K562 (cell line): ENCODE results near the gene TTLL11.

Experiments
- NFATC3 ChIP-seq: fragments of 450-650 bp; IDR thresholded peaks from 2 replicates; pipeline ENCODE4 v1.6.1; 2017; ENCODE audit warnings: mild to moderate bottlenecking
- NFIC ChIP-seq: fragments of 450-650 bp; IDR thresholded peaks from 2 replicates; pipeline ENCODE4 v1.6.1; 2017; ENCODE audit warnings: mild to moderate bottlenecking, inconsistent platforms
- RAD21 ChIP-seq, 2 experiments: fragments of 250-450 bp in 1 of 2; fragments of 450-650 bp in 1 of 2; sonication (Bioruptor Pico) in 1 of 2; formaldehyde crosslinking in 1 of 2; IDR thresholded peaks in 1 of 2; conservative IDR thresholded peaks in 1 of 2; 2 replicates each; pipeline versions ENCODE4 v1.4.0 to v1.8.0; 2020 to 2022; ENCODE audit warnings: mild to moderate bottlenecking in 2 of 2, moderate library complexity in 1 of 2
- ZC3H4 ChIP-seq: sonication (generic); formaldehyde crosslinking; IDR thresholded peaks from 2 replicates; pipeline ENCODE4 v1.9.0; 2021; ENCODE audit warnings: missing genetic modification reagents, borderline replicate concordance
- ZNF224 ChIP-seq: sonication (generic); formaldehyde crosslinking; IDR thresholded peaks from 2 replicates; pipeline ENCODE4 v1.8.0; 2022; ENCODE audit warnings: mild to moderate bottlenecking, missing genetic modification reagents
- ZNF239 ChIP-seq: fragments of 250-450 bp; sonication (Bioruptor Pico); IDR thresholded peaks from 2 replicates; pipeline ENCODE4 v1.4.0; 2020; ENCODE audit warnings: mild to moderate bottlenecking
- ZNF274 ChIP-seq: IDR thresholded peaks from 2 replicates; pipeline ENCODE4 v1.6.1; 2011; ENCODE audit warnings: low read depth, mild to moderate bottlenecking, low read length, moderate library complexity, borderline replicate concordance
- ZNF41 ChIP-seq: fragments of 250-450 bp; sonication (Bioruptor Pico); conservative IDR thresholded peaks from 2 replicates; pipeline ENCODE4 v1.4.0; 2020; ENCODE audit warnings: mild to moderate bottlenecking
- ZNF764 ChIP-seq: fragments of 250-450 bp; sonication (Bioruptor Pico); IDR thresholded peaks from 2 replicates; pipeline ENCODE4 v1.4.0; 2020; ENCODE audit warnings: low read depth, mild to moderate bottlenecking, moderate library complexity
- TF ChIP-seq, protein P1 (sequence below): fragments of 450-650 bp; IDR thresholded peaks from 2 replicates; pipeline ENCODE4 v1.6.1; 2018; ENCODE audit not compliant: partially characterized antibody
- TF ChIP-seq, protein P2 (sequence below), 3 experiments: IDR thresholded peaks in 2 of 3; conservative IDR thresholded peaks in 1 of 3; 2 replicates each; pipeline ENCODE4 v1.5.1; 2011 to 2012; ENCODE audit warnings: low read length in 3 of 3, mild to moderate bottlenecking in 3 of 3, control low read depth in 2 of 3, improper control_type of control experiment in 1 of 3, inconsistent platforms in 1 of 3, low read depth in 1 of 3, mixed read lengths in 1 of 3, moderate library complexity in 1 of 3; ENCODE audit not compliant: insufficient read depth in 2 of 3
- TF ChIP-seq, protein P3 (sequence below): fragments of 450-650 bp; IDR thresholded peaks from 2 replicates; pipeline ENCODE4 v1.6.1; 2016; ENCODE audit warnings: low read depth, mild to moderate bottlenecking, moderate library complexity
- TF ChIP-seq, protein P4 (sequence below), 2 experiments: fragments of 450-650 bp in 1 of 2; sonication (generic) in 1 of 2; formaldehyde crosslinking; conservative IDR thresholded peaks; 2 replicates each; pipeline versions ENCODE4 v1.4.0 to v1.8.1; 2020 to 2022; ENCODE audit warnings: mild to moderate bottlenecking in 1 of 2, missing genetic modification reagents in 1 of 2
- TF ChIP-seq, protein P5 (sequence below): fragments of 450-650 bp; formaldehyde crosslinking; IDR thresholded peaks from 2 replicates; pipeline ENCODE4 v1.4.0; 2022; ENCODE audit warnings: missing genetic modification characterization

DNA sequence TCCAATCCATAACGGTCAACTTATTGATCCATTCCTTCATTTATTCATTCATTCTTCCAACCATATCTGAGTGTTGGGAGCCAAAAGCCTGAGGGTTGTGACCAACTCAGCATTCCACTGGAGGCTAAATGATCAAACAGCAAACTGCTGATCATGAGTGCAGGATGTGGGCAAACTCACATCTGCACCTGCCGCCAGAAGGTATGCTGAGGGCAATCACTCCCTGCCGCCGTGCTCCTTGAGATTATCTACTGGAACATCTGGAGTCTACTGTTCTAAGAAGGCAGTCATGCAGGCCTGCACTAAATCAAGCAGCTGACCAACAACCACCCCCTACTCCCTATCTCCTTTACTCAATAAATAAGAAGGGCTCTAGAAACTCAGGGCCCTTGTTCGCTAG lies 184.0 kb downstream of the TTLL11 start:
- TF ChIP-seq ZNF224 (no peak), ZNF764 (CRISPR knock-in tag) (no peak), ZNF274 (no peak), ZNF239 (CRISPR knock-in tag) (no peak), ZNF41 (CRISPR knock-in tag) (no peak), NFIC (no peak), ZC3H4 (no peak), NFATC3 (no peak), RAD21 (CRISPR knock-in tag; conservative IDR thresholded peaks at IDR 0.05 in 1 of 2, IDR thresholded peaks at IDR 0.05 in 1 of 2) (no peak)
- TF ChIP-seq, protein P1, sequence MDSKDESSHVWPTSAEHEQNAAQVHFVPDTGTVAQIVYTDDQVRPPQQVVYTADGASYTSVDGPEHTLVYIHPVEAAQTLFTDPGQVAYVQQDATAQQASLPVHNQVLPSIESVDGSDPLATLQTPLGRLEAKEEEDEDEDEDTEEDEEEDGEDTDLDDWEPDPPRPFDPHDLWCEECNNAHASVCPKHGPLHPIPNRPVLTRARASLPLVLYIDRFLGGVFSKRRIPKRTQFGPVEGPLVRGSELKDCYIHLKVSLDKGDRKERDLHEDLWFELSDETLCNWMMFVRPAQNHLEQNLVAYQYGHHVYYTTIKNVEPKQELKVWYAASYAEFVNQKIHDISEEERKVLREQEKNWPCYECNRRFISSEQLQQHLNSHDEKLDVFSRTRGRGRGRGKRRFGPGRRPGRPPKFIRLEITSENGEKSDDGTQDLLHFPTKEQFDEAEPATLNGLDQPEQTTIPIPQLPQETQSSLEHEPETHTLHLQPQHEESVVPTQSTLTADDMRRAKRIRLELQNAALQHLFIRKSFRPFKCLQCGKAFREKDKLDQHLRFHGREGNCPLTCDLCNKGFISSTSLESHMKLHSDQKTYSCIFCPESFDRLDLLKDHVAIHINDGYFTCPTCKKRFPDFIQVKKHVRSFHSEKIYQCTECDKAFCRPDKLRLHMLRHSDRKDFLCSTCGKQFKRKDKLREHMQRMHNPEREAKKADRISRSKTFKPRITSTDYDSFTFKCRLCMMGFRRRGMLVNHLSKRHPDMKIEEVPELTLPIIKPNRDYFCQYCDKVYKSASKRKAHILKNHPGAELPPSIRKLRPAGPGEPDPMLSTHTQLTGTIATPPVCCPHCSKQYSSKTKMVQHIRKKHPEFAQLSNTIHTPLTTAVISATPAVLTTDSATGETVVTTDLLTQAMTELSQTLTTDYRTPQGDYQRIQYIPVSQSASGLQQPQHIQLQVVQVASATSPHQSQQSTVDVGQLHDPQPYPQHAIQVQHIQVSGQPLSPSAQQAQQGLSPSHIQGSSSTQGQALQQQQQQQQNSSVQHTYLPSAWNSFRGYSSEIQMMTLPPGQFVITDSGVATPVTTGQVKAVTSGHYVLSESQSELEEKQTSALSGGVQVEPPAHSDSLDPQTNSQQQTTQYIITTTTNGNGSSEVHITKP, result no peak
- TF ChIP-seq, protein P2, sequence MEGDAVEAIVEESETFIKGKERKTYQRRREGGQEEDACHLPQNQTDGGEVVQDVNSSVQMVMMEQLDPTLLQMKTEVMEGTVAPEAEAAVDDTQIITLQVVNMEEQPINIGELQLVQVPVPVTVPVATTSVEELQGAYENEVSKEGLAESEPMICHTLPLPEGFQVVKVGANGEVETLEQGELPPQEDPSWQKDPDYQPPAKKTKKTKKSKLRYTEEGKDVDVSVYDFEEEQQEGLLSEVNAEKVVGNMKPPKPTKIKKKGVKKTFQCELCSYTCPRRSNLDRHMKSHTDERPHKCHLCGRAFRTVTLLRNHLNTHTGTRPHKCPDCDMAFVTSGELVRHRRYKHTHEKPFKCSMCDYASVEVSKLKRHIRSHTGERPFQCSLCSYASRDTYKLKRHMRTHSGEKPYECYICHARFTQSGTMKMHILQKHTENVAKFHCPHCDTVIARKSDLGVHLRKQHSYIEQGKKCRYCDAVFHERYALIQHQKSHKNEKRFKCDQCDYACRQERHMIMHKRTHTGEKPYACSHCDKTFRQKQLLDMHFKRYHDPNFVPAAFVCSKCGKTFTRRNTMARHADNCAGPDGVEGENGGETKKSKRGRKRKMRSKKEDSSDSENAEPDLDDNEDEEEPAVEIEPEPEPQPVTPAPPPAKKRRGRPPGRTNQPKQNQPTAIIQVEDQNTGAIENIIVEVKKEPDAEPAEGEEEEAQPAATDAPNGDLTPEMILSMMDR (IDR thresholded peaks at IDR 0.05 in 2 of 3, conservative IDR thresholded peaks at IDR 0.05 in 1 of 3; ENCODE audit: insufficient read depth in 2 of 3, low read depth in 1 of 3, low read length in 3 of 3), result no peak
- TF ChIP-seq, protein P3, sequence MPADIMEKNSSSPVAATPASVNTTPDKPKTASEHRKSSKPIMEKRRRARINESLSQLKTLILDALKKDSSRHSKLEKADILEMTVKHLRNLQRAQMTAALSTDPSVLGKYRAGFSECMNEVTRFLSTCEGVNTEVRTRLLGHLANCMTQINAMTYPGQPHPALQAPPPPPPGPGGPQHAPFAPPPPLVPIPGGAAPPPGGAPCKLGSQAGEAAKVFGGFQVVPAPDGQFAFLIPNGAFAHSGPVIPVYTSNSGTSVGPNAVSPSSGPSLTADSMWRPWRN, result no peak
- TF ChIP-seq, protein P4, sequence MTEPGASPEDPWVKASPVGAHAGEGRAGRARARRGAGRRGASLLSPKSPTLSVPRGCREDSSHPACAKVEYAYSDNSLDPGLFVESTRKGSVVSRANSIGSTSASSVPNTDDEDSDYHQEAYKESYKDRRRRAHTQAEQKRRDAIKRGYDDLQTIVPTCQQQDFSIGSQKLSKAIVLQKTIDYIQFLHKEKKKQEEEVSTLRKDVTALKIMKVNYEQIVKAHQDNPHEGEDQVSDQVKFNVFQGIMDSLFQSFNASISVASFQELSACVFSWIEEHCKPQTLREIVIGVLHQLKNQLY (CRISPR knock-in tag; conservative IDR thresholded peaks at IDR 0.05), result no peak
- TF ChIP-seq, protein P5, sequence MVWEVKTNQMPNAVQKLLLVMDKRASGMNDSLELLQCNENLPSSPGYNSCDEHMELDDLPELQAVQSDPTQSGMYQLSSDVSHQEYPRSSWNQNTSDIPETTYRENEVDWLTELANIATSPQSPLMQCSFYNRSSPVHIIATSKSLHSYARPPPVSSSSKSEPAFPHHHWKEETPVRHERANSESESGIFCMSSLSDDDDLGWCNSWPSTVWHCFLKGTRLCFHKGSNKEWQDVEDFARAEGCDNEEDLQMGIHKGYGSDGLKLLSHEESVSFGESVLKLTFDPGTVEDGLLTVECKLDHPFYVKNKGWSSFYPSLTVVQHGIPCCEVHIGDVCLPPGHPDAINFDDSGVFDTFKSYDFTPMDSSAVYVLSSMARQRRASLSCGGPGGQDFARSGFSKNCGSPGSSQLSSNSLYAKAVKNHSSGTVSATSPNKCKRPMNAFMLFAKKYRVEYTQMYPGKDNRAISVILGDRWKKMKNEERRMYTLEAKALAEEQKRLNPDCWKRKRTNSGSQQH (CRISPR knock-in tag), result no peak
